ENCODE measurements around the gene SARM1. TPM values are rescaled to one million over a fixed set of nuclear protein-coding genes. Genes with fewer than 3 reads are reported as not detected.
"Not testable (repeated sequence)": the region's sequence is repeated elsewhere in the genome, so short reads cannot be mapped to it uniquely, and the experiment has no call there.

Gene SARM1
- total RNA-seq, 6 experiments from 2014 or later = 2.8 to 5.1 (median 3.9) TPM

DNA sequence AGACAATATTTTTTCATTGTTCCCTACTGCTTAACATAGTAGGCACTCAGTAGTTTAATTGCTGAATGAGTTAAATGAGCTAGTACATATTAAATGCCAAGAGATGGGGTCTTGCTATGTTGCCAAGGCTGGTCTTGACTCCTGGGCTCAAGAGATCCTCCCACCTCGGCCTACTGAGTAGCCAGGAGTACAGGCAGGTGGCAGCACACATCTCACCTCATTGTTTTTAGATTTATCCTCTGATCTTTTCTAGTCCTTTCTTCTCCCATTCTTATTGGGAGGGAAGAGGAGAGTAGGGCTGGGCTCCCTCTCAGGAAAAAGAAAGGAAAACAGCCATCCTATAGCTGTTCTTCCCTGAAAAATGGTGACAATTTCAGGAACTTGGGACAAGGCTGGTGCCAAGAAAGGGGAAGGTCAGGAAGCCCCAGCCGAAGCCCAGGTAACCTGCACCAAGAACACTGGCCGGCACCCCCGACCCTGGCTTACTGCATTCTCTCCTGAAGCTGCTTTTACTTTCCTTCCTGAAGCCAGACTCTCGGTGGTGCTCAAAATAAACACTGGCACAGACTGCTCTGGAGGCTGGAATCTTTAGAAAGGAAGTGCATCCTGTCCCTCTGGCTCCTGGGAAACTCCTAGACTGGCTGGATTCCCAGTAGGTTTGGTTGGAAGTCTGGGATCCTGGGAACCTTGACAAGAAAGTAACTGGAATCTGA, 33.3 kb upstream of the SARM1 start:
- H3K27ac ChIP-seq = peak overlapping the region; percentile 13 to 28 (median 25)
- peaks cover 0 to 32% (median 12%) of the 10 kb centered on the region in 4 donors for H3K4me1 ChIP-seq
- no peaks in the 10 kb centered on the region for H3K9me3 ChIP-seq
- ATAC-seq (peak in 1 of 4 donors; percentile 2), DNase-seq (no peak)
- intact Hi-C loops (cut with DNase I) = no loop called here
- WGBS (ENCODE audit: insufficient coverage, low coverage, low lambda C conversion rate, missing lambda C conversion rate) = 55% methylated on average over 5 of the region's 5 CpGs
- peaks cover 0 to 36% (median 16%) of the 10 kb centered on the region in 4 donors for H3K36me3 ChIP-seq
- H3K4me3 ChIP-seq = no peak overlapping the region
- TF ChIP-seq, protein P1, sequence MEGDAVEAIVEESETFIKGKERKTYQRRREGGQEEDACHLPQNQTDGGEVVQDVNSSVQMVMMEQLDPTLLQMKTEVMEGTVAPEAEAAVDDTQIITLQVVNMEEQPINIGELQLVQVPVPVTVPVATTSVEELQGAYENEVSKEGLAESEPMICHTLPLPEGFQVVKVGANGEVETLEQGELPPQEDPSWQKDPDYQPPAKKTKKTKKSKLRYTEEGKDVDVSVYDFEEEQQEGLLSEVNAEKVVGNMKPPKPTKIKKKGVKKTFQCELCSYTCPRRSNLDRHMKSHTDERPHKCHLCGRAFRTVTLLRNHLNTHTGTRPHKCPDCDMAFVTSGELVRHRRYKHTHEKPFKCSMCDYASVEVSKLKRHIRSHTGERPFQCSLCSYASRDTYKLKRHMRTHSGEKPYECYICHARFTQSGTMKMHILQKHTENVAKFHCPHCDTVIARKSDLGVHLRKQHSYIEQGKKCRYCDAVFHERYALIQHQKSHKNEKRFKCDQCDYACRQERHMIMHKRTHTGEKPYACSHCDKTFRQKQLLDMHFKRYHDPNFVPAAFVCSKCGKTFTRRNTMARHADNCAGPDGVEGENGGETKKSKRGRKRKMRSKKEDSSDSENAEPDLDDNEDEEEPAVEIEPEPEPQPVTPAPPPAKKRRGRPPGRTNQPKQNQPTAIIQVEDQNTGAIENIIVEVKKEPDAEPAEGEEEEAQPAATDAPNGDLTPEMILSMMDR (IDR thresholded peaks at IDR 0.05) = peak in 1 of 4 donors; percentile 6
- TF ChIP-seq POLR2A (IDR thresholded peaks at IDR 0.05) = peak; percentile 23
- H3K27me3 ChIP-seq = no peaks in the 10 kb centered on the region

DNA sequence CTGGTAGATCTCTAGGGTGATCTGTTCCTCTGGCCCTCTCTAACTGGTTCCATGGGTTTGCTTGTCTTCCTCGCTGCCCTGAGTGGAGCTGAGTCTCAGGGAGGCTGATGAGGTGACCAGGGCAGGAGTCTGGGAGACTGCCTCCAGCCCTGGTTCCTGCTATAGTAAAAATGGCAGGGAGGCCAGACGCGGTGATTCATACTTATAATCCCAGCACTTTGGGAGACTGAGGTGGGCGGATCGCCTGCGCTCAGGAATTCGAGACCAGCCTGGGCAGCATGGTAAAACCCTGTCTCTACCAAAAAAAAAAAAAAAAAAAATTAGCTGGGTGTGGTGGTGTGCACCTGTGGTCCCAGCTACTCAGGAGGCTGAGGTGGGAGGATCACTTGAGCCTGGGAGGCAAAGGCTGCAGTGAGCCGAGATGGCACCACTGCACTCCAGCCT, 32.7 kb upstream of the SARM1 start:
- H3K27me3 ChIP-seq; intact Hi-C loops (cut with DNase I); DNase-seq; H3K9me3 ChIP-seq; ATAC-seq; H3K4me3 ChIP-seq: not testable (repeated sequence)
- 78% methylated on average over 4 of the region's 8 CpGs for WGBS (ENCODE audit: insufficient coverage, low coverage, low lambda C conversion rate, missing lambda C conversion rate)
- H3K27ac ChIP-seq = peak overlapping the region in 1 of 3 donors; percentile 28
- peaks cover 0 to 38% (median 15%) of the 10 kb centered on the region in 4 donors for H3K4me1 ChIP-seq
- H3K36me3 ChIP-seq = peaks cover 0 to 39% (median 20%) of the 10 kb centered on the region in 4 donors

DNA sequence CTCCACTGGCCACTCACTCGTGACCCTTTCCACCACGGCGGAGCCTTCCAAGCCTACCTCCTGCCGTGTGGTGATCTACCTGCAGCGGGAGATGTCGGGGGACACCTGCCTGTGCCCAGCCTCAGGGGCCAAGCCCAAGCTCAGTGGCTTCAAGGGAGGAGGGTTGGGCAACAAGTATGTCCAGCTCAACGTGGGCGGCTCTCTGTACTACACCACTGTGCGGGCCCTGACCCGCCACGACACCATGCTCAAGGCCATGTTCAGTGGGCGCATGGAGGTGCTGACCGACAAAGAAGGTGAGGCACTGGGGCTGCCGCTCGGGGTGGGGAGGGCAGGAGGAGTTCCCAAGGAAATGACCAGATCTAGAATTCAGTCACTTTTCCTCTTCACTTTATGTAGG, 32.1 kb upstream of the SARM1 start:
- Histone ChIP-seq H3K9me3 (no peaks in the 10 kb centered on the region), H3K4me1 (peaks cover 0 to 39% (median 18%) of the 10 kb centered on the region in 4 donors), H3K4me3 (no peak overlapping the region), H3K36me3 (peaks cover under 1 to 45% (median 27%) of the 10 kb centered on the region in 4 donors), H3K27me3 (no peaks in the 10 kb centered on the region), H3K27ac (no peak overlapping the region)
- TF ChIP-seq, protein P1 (IDR thresholded peaks at IDR 0.05) = no peak
- no peak for TF ChIP-seq POLR2A (IDR thresholded peaks at IDR 0.05)
- intact Hi-C loops (cut with DNase I) = no loop called here
- WGBS (ENCODE audit: insufficient coverage, low coverage, low lambda C conversion rate, missing lambda C conversion rate) = 100% methylated on average over 4 of the region's 15 CpGs
- ATAC-seq = no peak
- DNase-seq = no peak

DNA sequence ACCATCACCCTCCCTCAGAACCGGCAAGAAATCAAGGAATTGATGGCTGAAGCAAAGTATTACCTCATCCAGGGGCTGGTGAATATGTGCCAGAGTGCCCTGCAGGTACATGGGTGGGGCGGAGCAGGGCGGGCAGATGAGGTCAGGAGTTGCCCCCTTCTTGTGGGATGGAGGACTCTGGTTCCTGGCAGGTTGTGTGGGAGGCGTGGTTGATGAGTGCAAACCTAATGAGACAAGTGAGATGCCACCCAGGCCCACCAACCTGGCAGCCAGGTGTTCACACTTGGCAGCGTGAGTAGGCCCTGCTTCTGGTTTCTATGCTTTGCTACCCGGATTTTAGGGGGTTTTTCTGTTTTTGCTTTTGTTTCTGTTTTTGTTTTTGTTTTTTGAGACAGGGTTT, 31.1 kb upstream of the SARM1 start:
- no peak for TF ChIP-seq POLR2A (IDR thresholded peaks at IDR 0.05)
- TF ChIP-seq, protein P1 (IDR thresholded peaks at IDR 0.05) = no peak
- H3K27me3 ChIP-seq = no peaks in the 10 kb centered on the region
- 67% methylated on average over 1 of the region's 6 CpGs for WGBS (ENCODE audit: insufficient coverage, low coverage, low lambda C conversion rate, missing lambda C conversion rate)
- H3K4me3 ChIP-seq = no peak overlapping the region
- no peaks in the 10 kb centered on the region for H3K9me3 ChIP-seq
- no peak for DNase-seq
- peaks cover 4 to 53% (median 32%) of the 10 kb centered on the region in 4 donors for H3K36me3 ChIP-seq
- peaks cover 0 to 45% (median 21%) of the 10 kb centered on the region in 4 donors for H3K4me1 ChIP-seq
- no peak for ATAC-seq
- no peak overlapping the region for H3K27ac ChIP-seq
- intact Hi-C loops (cut with DNase I) = loop anchor here in 1 of 2 donors (10.0 kb wide), 1 partner anchor 106 kb away; no protein-coding TSS in a partner anchor

DNA sequence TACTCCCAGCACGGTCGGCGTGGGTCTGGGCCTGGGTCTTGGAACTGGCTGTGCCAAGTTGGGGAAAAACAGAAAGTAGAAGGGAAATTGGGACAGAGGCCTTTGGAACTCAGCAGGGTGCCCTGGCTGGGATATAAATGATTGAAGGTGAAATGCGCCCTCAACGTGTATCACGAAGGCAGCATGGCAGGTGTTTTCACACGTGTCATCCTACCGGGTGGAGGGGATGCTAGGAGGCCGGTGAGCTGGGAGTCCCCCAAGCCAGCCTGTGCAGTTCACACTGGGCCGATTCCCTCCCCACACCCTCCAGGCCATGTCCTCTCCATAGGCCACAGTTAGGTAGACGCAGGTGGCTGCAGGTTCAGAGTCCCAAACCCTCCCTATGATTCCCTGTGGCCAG, 30.0 kb upstream of the SARM1 start:
- TF ChIP-seq, protein P1 (IDR thresholded peaks at IDR 0.05) = no peak
- no peak for TF ChIP-seq POLR2A (IDR thresholded peaks at IDR 0.05)

More for the DNA sequence above, 30.0 kb upstream of the SARM1 start:
- Histone ChIP-seq H3K27me3 (no peaks in the 10 kb centered on the region), H3K4me1 (peaks cover 0 to 53% (median 25%) of the 10 kb centered on the region in 4 donors), H3K36me3 (peaks cover 4 to 53% (median 32%) of the 10 kb centered on the region in 4 donors), H3K27ac (no peak overlapping the region), H3K4me3 (no peak overlapping the region), H3K9me3 (no peaks in the 10 kb centered on the region)
- 96% methylated on average over 3 of the region's 11 CpGs for WGBS (ENCODE audit: insufficient coverage, low coverage, low lambda C conversion rate, missing lambda C conversion rate)
- DNase-seq (no peak), ATAC-seq (no peak)
- intact Hi-C loops (cut with DNase I) = loop anchor here in 1 of 2 donors (10.0 kb wide), 1 partner anchor 107 kb away; no protein-coding TSS in a partner anchor
